Measurements from ENCODE around the gene BRICD5. TPM values are rescaled to one million over a fixed set of nuclear protein-coding genes. Genes with fewer than 3 reads are reported as not detected.
"Not testable (repeated sequence)": the region's sequence is repeated elsewhere in the genome, so short reads cannot be mapped to it uniquely, and the experiment has no call there.

The BRICD5 gene
- total RNA-seq = 10 to 100 TPM; 37.8 to 66.5 TPM
- polyA plus RNA-seq (ENCODE audit: insufficient read depth, low read depth, low replicate concordance) = 25.1 TPM
- long read RNA-seq, donor 1, transcript BRICD5-201 (6 exons, 1,913 nt) = major isoform, 20 of 80 reads
- long read RNA-seq, donor 1, partial matches to known transcripts = 40 of 80 reads
- long read RNA-seq, donor 1, other reads (novel, unspliced or antisense) = 18 of 80 reads
- long read RNA-seq, donor 2, transcript BRICD5-201 (6 exons, 1,913 nt) = major isoform, 18 of 24 reads
- long read RNA-seq, donor 2, partial matches to known transcripts = 6 of 24 reads
- long read RNA-seq, donor 2, other reads (novel, unspliced or antisense) = 0 of 24 reads

- 45 to 56% methylated on average over 15 to 24 of the region's 24 CpGs for WGBS, 2 donors
- peaks cover 51% of the 10 kb centered on the region for H3K4me1 ChIP-seq
- intact Hi-C loops (cut with DNase I; ENCODE audit: low total_unique reads) = no loop called here
- peak; percentile 77 for DNase-seq
- H3K27ac ChIP-seq = no peak within 1 kb of the TSS
- H3K36me3 ChIP-seq (ENCODE audit: low read depth, missing control alignments) = no peaks in the 10 kb centered on the region
- no peak within 1 kb of the TSS for H3K4me3 ChIP-seq
- no peaks in the 10 kb centered on the region for H3K9me3 ChIP-seq
- no peak for TF ChIP-seq POLR2A (IDR thresholded peaks at IDR 0.05)
- no peak for TF ChIP-seq CTCF (IDR thresholded peaks at IDR 0.05)
- H3K27me3 ChIP-seq = no peaks in the 10 kb centered on the region
Observed at GRCh38 chr16:2210386-2211365, at the start of gene BRICD5. Gene BRICD5 (minus strand): TSS chr16:2210863. CDS start chr16:2210833, 30 bp downstream.

DNA sequence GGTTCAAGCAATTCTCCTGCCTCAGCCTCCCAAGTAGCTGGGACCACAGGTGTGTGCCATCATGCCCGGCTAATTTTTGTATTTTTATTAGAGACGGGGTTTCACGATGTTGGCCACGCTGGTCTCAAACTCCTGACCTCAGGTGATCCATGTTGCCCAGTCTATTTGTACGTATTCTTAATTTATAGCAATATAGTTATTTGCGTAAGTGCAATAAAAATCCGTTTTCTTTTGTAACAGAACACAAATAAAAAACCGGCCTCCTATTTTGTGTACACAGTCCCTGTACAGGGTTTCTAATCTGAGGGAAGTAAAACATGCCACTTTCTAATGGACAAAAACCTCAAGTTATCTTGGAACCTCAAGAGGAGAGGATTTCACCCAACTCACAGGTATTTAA is 49.6 kb upstream of the BRICD5 start:
- Histone ChIP-seq H3K4me3 (no peak overlapping the region), H3K27ac (no peak overlapping the region), H3K9me3 (no peaks in the 10 kb centered on the region), H3K36me3 (ENCODE audit: low read depth, missing control alignments) (no peaks in the 10 kb centered on the region), H3K27me3 (no peaks in the 10 kb centered on the region), H3K4me1 (no peaks in the 10 kb centered on the region)
- DNase-seq = no peak
- TF ChIP-seq CTCF (IDR thresholded peaks at IDR 0.05) = no peak
- TF ChIP-seq POLR2A (IDR thresholded peaks at IDR 0.05) = no peak
- intact Hi-C loops (cut with DNase I; ENCODE audit: low total_unique reads) = no loop called here
- 94 to 97% methylated on average over 8 of the region's 8 CpGs for WGBS, 2 donors

DNA sequence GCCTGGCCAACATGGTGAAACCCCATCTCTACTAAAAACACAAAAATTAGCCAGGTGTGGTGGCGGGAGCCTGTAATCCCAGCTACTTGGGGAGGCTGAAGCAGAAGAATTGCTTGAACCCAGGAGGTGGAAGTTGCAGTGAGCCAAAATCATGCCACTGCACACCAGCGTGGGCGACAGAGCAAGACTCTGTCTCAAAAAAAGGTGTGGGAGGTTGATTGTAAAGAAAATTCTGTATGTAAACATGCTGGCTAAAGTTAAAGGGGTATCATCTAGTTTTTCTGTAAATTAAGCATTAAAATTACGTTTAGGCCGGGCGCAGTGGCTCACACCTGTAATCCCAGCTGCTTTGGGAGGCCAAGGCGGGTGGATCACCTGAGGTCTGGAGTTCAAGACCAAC is 47.9 kb upstream of the BRICD5 start:
- not testable (repeated sequence) for H3K4me1 ChIP-seq; H3K27me3 ChIP-seq; H3K27ac ChIP-seq; H3K9me3 ChIP-seq; DNase-seq; H3K4me3 ChIP-seq; H3K36me3 ChIP-seq (ENCODE audit: low read depth, missing control alignments)
- 92 to 95% methylated on average over 7 of the region's 7 CpGs for WGBS, 2 donors
- intact Hi-C loops (cut with DNase I; ENCODE audit: low total_unique reads) = loop anchor here (10.0 kb wide), 1 partner anchor 104 kb away; the partner anchor contains the start of gene TRAF7

DNA sequence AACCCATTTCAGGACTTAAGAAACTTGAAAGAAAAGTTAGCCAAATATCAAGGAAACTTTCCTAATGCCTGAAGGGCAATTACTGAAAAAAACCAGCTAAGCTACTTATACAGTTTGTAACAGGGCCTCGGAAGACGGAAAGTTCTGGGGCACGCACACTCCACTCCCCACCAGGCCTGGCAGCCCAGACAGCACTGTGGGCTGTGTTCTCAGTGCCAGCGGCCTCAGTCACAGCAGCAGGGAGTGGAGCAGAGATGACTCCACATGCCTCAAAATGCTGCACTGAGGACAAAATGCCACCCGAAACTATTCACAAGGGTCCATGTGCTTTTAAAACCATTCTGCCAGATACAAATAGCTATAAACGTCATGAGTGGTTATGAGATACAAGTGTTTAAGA is 47.1 kb upstream of the BRICD5 start:
- H3K36me3 ChIP-seq (ENCODE audit: low read depth, missing control alignments) = no peaks in the 10 kb centered on the region
- no peaks in the 10 kb centered on the region for H3K4me1 ChIP-seq
- TF ChIP-seq POLR2A (IDR thresholded peaks at IDR 0.05) = no peak
- WGBS, 2 donors = 85 to 90% methylated on average over 6 of the region's 6 CpGs
- no peak overlapping the region for H3K4me3 ChIP-seq
- H3K27ac ChIP-seq = no peak overlapping the region
- intact Hi-C loops (cut with DNase I; ENCODE audit: low total_unique reads) = loop anchor here (10.0 kb wide), 1 partner anchor 103 kb away; the partner anchor contains the start of gene TRAF7
- no peaks in the 10 kb centered on the region for H3K27me3 ChIP-seq
- DNase-seq = no peak
- no peaks in the 10 kb centered on the region for H3K9me3 ChIP-seq

GRCh38 chr16:2256531-2257140 is 46.0 kb upstream of the BRICD5 start:
- Histone ChIP-seq H3K9me3 (no peaks in the 10 kb centered on the region), H3K27me3 (no peaks in the 10 kb centered on the region), H3K4me3 (no peak overlapping the region), H3K27ac (no peak overlapping the region), H3K36me3 (ENCODE audit: low read depth, missing control alignments) (no peaks in the 10 kb centered on the region), H3K4me1 (peaks cover 8% of the 10 kb centered on the region)
- TF ChIP-seq CTCF (IDR thresholded peaks at IDR 0.05) = no peak
- no peak for DNase-seq
- intact Hi-C loops (cut with DNase I; ENCODE audit: low total_unique reads) = loop anchor here (10.0 kb wide), 1 partner anchor 102 kb away; the partner anchor contains the start of gene TRAF7
- 78 to 86% methylated on average over 12 of the region's 12 CpGs for WGBS, 2 donors

Data from testis (tissue), 5 donors.